DND-41 (cell line): Measurements from ENCODE around the gene FAM170B.

Experiments
- ATAC-seq: fragments of 200-7000 bp; cut with Tn5 transposase; 3 replicates; pipeline ENCODE4 v1.9.1; 2021; ENCODE audit warnings: low read depth; ENCODE audit not compliant: insufficient read depth
- DNase-seq: peaks from one replicate; pipeline ENCODE4 v3.0.0-alpha.2; 2020
- H2AFZ ChIP-seq: 2 replicates; pipeline ENCODE4 v1.6.0; 2012; ENCODE audit warnings: low read depth, low read length
- H3K27ac ChIP-seq: 2 replicates; pipeline ENCODE4 v1.5.1; 2012; ENCODE audit warnings: low read length, inconsistent platforms
- H3K27me3 ChIP-seq: fragments of 200-600 bp; sonication (generic); 2 replicates; pipeline ENCODE4 v1.6.0; 2012; ENCODE audit warnings: low read length, mild to moderate bottlenecking, inconsistent platforms; ENCODE audit not compliant: insufficient read depth, poor library complexity
- H3K36me3 ChIP-seq: 2 replicates; pipeline ENCODE4 v1.5.1; 2012; ENCODE audit warnings: low read length, inconsistent platforms; ENCODE audit not compliant: insufficient read depth
- H3K4me1 ChIP-seq: 2 replicates; pipeline ENCODE4 v1.5.1; 2012; ENCODE audit warnings: mild to moderate bottlenecking, low read length; ENCODE audit not compliant: insufficient read depth
- H3K4me2 ChIP-seq: 2 replicates; pipeline ENCODE4 v1.6.0; 2012; ENCODE audit warnings: mild to moderate bottlenecking, moderate library complexity, low read length, inconsistent platforms; ENCODE audit not compliant: insufficient read depth
- H3K4me3 ChIP-seq, 2 experiments: fragments of 200-600 bp in 1 of 2; shearing (Covaris generic) in 1 of 2; 2 replicates each; pipeline ENCODE4 v1.5.1; 2012 to 2016; ENCODE audit warnings: inconsistent platforms in 2 of 2, low read length in 2 of 2, mild to moderate bottlenecking in 2 of 2, low read depth in 1 of 2, moderate library complexity in 1 of 2
- H3K79me2 ChIP-seq: 2 replicates; pipeline ENCODE4 v1.6.0; 2012; ENCODE audit warnings: low read length, inconsistent platforms; ENCODE audit not compliant: insufficient read depth
- H3K9ac ChIP-seq: 2 replicates; pipeline ENCODE4 v1.6.0; 2012; ENCODE audit warnings: low read depth, mild to moderate bottlenecking, inconsistent platforms, low read length, moderate library complexity
- H3K9me3 ChIP-seq: 2 replicates; pipeline ENCODE4 v1.5.1; 2012; ENCODE audit warnings: low read length, moderate library complexity, mild to moderate bottlenecking, inconsistent platforms; ENCODE audit not compliant: insufficient read depth, severe bottlenecking
- H4K20me1 ChIP-seq: 2 replicates; pipeline ENCODE4 v1.6.0; 2012; ENCODE audit warnings: low read length; ENCODE audit not compliant: insufficient read depth
- EZH2 ChIP-seq: IDR thresholded peaks from 3 replicates; pipeline ENCODE4 v1.6.1; 2012; ENCODE audit warnings: borderline replicate concordance, low read depth, mild to moderate bottlenecking, moderate library complexity, low read length, inconsistent platforms; ENCODE audit not compliant: severe bottlenecking
- TF ChIP-seq, protein P1 (sequence below): IDR thresholded peaks from 2 replicates; pipeline ENCODE4 v1.5.1; 2012; ENCODE audit warnings: borderline replicate concordance, low read length, moderate library complexity, mild to moderate bottlenecking; ENCODE audit not compliant: poor library complexity, severe bottlenecking; ENCODE audit errors: extremely low read depth

The FAM170B gene

DNA sequence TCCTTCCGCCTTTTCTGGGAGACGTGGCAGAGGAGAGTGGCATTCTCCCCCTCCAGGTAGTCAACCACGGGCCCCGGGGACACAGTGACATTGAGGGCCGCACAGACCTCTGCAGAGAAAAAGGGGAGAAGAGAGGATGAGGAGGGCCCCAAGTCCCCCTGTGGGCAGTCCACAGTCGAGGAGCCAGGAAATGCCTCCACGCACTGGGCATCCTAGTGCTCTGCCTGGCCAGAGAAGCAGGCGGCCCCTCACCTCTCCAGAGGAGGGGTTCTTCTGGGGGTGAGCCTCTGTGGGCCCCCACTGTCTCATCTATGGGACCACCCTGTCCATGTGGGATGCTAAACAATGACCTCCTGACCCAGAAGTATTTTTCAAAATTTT lies 25.9 kb downstream of the FAM170B start:
- Histone ChIP-seq H2AFZ (no peak overlapping the region), H4K20me1 (no peaks in the 10 kb centered on the region), H3K9me3 (no peaks in the 10 kb centered on the region), H3K9ac (no peak overlapping the region), H3K4me2 (no peak overlapping the region), H3K79me2 (no peaks in the 10 kb centered on the region), H3K36me3 (no peaks in the 10 kb centered on the region), H3K4me1 (no peaks in the 10 kb centered on the region), H3K27me3 (no peaks in the 10 kb centered on the region), H3K27ac (no peak overlapping the region), H3K4me3 (no peak overlapping the region)
- no peak for TF ChIP-seq EZH2
- TF ChIP-seq, protein P1, sequence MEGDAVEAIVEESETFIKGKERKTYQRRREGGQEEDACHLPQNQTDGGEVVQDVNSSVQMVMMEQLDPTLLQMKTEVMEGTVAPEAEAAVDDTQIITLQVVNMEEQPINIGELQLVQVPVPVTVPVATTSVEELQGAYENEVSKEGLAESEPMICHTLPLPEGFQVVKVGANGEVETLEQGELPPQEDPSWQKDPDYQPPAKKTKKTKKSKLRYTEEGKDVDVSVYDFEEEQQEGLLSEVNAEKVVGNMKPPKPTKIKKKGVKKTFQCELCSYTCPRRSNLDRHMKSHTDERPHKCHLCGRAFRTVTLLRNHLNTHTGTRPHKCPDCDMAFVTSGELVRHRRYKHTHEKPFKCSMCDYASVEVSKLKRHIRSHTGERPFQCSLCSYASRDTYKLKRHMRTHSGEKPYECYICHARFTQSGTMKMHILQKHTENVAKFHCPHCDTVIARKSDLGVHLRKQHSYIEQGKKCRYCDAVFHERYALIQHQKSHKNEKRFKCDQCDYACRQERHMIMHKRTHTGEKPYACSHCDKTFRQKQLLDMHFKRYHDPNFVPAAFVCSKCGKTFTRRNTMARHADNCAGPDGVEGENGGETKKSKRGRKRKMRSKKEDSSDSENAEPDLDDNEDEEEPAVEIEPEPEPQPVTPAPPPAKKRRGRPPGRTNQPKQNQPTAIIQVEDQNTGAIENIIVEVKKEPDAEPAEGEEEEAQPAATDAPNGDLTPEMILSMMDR: no peak
- DNase-seq (no peak), ATAC-seq (no peak)

DNA sequence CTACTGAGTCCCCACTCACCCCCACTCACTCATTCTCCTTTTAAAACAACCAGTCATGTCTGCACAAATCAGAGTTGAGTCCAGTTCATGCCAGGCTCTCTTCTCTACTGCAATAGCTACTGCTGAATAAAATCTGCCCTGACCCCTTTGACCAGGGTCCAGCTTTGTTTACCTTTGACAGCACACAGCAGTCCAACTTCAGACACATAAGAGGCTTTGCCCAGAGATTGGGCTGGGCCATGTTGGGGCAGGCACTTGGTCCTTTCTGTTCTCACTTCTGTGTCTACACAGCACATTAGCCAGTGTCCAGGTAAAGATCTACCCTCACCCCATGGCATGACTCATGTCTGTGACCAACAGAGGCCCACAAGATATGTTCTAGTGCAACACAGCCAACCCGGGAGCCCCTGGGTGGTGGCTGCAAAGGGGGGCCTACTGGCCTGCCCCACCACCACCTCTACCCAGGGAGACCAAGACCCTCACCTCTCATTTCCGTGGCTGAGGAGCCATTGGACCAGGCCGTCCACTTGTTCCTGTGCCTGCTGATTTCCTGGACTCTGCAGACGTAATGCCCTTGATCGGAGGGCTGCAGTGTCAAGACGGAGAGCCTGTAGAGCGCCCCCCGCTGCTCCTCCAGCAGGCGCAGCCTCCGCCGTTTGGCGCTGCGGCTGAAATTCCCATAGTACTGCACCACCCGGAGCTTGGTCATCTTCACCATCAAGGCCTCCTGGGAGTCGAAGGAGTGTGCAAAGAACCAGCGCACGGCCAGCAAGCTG lies 26.5 kb downstream of the FAM170B start:
- Histone ChIP-seq H3K9me3 (no peaks in the 10 kb centered on the region), H3K79me2 (no peaks in the 10 kb centered on the region), H3K27me3 (no peaks in the 10 kb centered on the region), H3K36me3 (no peaks in the 10 kb centered on the region), H3K27ac (no peak overlapping the region), H3K4me1 (no peaks in the 10 kb centered on the region), H3K9ac (no peak overlapping the region), H2AFZ (no peak overlapping the region), H3K4me2 (no peak overlapping the region), H4K20me1 (no peaks in the 10 kb centered on the region), H3K4me3 (no peak overlapping the region)
- TF ChIP-seq, protein P1: no peak
- TF ChIP-seq EZH2: no peak
- no peak for ATAC-seq
- DNase-seq: no peak

DNA sequence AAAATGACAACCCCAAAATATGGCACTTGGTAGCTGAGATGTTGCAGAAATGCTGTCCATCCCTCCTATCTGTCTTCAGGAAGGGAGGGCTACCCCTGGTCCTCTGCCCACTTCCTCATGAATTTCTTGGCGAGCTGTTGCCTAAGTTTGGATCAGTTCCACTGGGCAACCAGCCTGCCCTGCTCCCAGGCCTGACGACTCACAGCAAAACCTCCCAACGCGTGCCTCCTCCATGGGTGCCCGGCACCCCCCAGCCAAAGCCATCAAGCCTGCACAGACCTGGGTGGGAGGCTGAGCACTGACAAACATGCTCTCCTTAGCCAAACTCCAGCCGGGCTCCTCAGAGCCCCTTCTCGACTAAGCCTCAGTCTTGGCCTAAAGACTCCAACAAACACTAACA lies 27.4 kb downstream of the FAM170B start:
- H3K9ac ChIP-seq: no peak overlapping the region
- H3K4me1 ChIP-seq: no peaks in the 10 kb centered on the region
- no peak overlapping the region for H3K4me3 ChIP-seq
- H4K20me1 ChIP-seq: no peaks in the 10 kb centered on the region
- no peaks in the 10 kb centered on the region for H3K27me3 ChIP-seq
- no peak overlapping the region for H3K4me2 ChIP-seq
- H2AFZ ChIP-seq: no peak overlapping the region
- no peaks in the 10 kb centered on the region for H3K36me3 ChIP-seq
- no peaks in the 10 kb centered on the region for H3K79me2 ChIP-seq
- no peak for ATAC-seq
- H3K9me3 ChIP-seq: no peaks in the 10 kb centered on the region
- H3K27ac ChIP-seq: no peak overlapping the region
- TF ChIP-seq EZH2: no peak
- TF ChIP-seq, protein P1: no peak
- DNase-seq: no peak

DNA sequence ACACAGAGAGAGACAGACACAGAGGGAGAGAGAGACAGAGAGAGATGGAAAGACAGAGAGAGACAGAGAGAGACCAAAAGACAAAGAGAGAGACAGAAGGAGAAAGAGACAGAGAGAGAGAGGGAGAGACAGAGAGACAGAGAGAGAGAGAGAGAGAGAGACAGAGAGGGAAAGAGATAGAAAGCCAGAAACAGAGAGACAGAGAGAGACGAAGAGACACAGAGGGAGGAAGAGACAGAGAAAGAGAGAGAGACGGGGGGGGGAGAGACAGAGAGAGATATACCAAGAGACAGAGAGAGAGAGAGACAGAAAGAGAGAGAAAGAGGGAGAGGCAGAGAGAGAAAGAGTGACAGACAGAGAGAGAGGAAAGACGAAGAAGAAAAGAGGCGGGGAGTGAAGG lies 28.7 kb downstream of the FAM170B start:
- H3K4me3 ChIP-seq: no peak overlapping the region
- H3K27ac ChIP-seq: no peak overlapping the region
- H3K4me2 ChIP-seq: no peak overlapping the region
- H3K27me3 ChIP-seq: no peaks in the 10 kb centered on the region
- TF ChIP-seq EZH2: no peak
- TF ChIP-seq, protein P1: no peak
- DNase-seq: no peak
- no peaks in the 10 kb centered on the region for H3K79me2 ChIP-seq
- ATAC-seq: no peak
- H3K4me1 ChIP-seq: no peaks in the 10 kb centered on the region
- H3K9ac ChIP-seq: no peak overlapping the region
- no peak overlapping the region for H2AFZ ChIP-seq
- H4K20me1 ChIP-seq: no peaks in the 10 kb centered on the region
- no peaks in the 10 kb centered on the region for H3K9me3 ChIP-seq
- no peaks in the 10 kb centered on the region for H3K36me3 ChIP-seq
